ENCODE data around the gene PLOD2.
"Not testable (repeated sequence)": the region's sequence is repeated elsewhere in the genome, so short reads cannot be mapped to it uniquely, and the experiment has no call there.

The PLOD2 gene

GRCh38 chr3:146134348-146135117 is 26.5 kb downstream of the PLOD2 start:
- DNase-seq = no peak

DNA sequence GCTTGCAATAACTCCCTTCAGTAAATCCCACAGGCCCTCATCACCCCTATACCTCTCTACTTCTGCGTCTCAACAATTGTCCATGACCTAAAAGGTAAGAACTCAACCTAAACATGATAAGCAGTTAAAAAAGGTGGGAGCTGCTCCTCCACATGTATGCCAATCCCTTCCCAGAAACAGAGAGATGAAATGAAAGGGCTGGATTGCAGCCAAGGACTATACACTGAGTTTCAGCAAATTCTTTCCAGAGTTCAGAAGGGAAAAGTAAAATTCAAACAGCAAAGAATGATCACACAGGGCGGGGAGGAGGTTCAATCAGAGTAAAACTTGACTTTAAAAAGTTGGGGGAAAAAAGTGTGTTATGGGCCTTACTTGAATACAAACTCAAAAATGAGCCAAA is 27.5 kb downstream of the PLOD2 start:
- DNase-seq = no peak

DNA sequence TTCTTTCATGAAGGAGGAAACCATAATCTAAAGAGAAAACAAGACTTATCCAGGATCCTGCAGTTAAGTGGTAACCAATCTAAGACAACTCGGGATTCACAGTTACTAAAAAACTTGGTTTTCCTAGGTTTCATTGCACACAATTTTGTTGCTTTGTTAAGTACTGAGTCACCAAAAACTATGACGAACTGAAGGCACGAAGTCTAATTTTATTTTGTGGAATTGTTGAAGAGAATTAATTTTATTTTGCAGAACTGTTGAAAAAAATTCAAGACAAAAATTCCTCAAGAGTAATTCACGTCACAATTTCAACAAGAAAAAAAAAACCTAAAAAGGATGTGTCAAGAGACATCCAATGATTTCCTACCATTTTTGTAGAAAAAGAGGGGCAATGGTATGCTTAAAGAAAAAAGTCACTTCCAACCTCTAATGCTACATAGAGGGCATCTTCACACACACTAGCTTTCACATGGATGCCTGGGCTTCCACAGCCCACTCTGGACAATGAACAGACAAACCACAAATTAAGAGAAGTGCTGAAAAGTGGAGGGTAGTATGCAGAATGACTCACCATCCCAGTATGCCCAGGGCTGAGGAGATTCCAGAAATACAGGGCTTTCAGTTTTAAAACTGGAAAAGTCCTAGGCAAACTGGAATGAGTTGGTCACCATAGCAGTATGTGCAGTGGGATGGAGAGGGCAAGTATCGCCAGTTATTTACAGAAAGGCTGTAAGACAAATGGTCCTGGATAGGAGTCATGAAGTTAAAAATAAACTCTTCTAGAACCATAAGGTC is 29.2 kb downstream of the PLOD2 start:
- DNase-seq = no peak

DNA sequence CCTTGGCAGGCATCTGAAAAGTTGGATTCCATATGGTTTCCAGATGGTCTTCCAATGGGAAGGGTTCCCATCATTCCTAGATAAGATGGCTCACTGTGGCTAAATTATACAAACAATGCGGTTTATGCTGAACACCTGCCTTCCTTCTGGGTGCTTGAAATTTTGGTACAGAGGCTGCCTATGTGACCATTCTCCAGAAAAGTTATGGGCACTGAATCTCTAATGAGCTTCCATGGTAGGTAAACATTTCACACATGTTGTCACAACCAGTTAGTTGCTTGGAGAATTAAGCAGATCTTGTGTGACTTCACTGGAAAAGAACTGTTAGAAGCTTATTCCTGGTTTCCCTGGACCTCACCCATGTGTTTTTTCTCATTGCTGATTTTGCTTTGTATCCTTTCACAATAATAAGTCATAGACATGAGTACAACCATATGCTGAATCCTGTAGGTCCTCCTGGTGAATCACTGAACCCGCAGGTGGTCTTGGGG is 30.1 kb downstream of the PLOD2 start:
- no peak for DNase-seq

DNA sequence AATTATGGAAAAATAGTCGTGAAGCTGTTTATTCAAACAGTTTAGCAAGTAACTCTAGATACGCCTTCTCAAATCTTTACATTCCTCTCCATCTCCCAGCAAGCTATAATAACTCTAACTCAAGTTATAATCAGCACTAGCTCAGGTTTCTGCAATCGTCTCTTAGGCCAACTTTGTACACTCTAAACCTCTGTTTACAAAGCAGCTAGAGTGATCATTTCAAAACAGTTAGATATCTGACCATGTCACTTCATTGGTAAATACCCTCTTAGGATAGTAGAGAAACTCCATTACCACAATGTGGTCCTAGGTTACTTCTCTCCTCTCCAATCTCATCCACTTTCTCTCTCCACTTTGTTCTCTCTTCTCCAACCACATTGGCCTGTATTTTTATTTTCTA is 31.2 kb downstream of the PLOD2 start:
- no peak for DNase-seq

GRCh38 chr3:146128939-146129338 is 32.0 kb downstream of the PLOD2 start:
- no peak for DNase-seq

DNA sequence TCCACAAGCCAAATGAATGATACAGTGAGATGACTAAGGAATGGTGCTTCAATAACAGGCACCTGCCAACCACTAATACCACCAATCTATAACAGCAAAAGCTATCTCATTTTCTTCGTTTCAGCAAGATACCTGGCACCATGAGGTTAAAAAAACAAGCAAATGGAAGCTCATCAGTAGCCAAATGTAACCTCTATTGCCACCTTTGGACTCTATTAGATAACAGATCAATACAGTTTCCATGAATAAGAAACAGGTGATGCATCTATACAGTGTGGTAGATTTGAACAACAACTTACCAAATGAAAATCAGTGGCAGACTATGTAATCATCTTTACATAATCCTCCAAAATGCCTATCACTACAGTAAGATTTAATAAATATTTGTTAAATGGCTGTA is 32.8 kb downstream of the PLOD2 start:
- DNase-seq = no peak

- DNase-seq = no peak
Measured at GRCh38 chr3:146125951-146126350, 35.0 kb downstream of the PLOD2 start.

DNA sequence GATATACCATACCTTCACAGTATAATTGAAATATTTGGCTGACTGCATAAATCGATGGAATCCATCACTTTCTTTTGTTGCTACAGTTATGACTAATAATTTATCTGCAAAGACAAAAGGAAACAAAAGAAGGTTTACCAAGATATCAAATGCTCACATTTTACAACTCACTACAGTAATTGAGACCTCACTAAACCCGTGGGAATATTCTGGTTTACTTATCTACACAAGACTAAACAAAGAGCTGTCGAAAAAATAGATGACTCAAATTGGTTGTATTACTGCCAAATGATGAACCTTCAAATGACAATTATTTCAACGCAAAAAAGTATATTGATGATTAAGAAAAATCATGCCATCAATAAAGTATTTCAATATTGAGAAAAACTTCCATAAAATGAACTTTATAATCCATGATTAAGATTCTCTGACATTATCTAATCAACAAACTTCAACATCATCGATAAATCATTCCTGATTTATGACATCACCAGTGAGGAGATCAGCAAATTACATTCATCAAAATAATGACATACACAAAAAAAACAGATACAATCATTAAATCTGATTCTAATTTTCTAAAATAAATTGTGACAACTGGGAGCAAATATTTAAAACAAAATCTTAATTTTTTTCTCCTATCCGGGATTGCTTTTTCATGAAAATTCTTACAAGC is 36.7 kb downstream of the PLOD2 start:
- no peak for DNase-seq

- DNase-seq = no peak
Measured at GRCh38 chr3:146117406-146118285, 43.3 kb downstream of the PLOD2 start.

DNA sequence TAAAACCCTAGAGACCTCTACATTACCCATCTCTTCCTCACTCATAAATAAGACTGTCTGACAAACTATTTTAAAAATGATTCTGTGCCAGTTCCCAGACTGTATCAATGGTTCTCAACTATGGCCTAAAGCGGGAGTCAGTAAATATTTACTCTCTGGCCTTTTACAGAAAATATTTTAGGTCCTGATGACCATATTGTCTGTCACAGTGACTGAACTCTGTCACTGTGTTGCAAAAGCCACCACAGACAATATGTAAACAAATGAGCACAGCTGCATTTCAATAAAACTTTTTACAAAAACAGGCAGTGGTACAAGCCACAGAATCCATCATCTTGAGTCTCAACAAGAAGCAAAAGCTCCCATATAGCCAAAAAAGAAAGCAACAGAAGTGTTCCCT is 45.4 kb downstream of the PLOD2 start:
- no peak for DNase-seq

DNA sequence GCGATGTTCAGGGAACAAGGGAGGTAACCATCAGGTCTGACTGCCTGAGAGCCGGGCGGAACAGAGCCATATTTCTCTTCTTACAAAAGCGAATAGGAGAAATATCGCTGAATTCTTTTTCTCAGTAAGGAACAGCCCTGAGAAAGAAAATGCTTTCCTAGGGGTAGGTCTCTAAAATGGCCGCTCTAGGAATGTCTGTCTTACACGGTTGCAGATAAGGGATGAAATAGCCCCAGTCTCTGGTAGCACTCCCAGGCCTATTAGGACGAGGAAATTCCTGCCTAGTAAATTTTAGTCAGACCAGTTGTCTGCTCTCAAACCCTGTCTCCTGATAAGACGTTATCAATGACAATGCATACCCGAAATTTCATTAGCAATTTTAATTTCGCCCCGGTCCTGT is 47.2 kb downstream of the PLOD2 start:
- DNase-seq = not testable (repeated sequence)

DNA sequence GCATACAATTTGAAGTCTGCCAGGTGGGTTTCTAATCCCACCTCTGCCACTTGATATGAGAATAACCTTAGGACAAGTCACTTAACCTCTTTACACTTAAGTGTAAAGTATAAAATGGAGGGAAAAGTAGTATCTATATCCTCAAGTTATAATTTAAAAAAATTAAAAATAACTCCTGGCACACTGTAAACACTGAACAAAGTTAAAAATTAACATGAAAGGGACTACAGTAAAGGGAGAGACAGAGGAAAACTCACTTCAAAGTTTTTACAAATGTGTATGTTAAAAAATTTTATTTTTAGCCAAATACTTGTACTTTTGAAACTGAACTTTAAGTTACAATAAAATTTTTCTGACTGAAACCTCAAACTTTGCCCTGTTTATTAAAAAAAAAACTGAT is 49.6 kb downstream of the PLOD2 start:
- DNase-seq = no peak

DNA sequence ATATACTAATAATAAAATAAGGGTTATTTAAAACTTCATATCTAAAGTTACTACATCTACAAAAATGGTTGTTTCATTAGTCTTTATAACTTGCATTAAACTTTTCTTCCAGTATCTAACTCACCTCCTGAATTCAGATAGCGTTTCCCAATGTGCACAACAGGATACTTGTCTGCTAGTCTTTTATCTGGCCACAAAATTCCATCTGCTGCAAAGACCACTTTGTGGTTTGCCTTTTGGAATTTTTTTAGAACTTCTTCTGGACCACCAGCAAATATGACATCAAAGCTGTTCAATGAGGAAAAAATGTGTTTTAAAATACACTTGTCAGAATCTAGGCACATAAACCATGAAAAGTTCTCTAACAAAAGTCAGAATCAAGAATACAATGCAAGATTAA is 50.8 kb downstream of the PLOD2 start:
- DNase-seq = no peak

- DNase-seq = no peak
Measured at GRCh38 chr3:146106986-146107385, 54.0 kb downstream of the PLOD2 start.

- no peak for DNase-seq
Measured at GRCh38 chr3:146104068-146104467, 56.9 kb downstream of the PLOD2 start.

DNA sequence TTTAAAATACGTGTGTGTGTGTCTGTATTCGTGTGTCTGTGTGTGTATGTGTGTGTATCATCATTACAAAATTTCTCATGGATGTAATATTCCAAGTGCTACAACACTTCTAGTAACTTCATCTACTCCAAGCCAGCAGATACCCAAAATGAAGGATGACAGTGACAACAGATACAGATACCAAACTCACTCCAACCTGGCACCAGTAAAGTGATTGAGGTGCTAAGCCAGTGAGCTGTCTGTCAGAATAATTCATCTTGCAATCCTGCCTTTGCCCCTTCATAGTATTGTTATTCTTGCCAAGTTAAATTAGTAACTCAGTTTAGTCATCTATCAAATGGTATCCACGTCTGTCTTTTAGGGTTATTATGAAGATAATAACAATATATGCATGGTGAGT is 58.1 kb downstream of the PLOD2 start:
- DNase-seq = no peak

GRCh38 chr3:146101538-146101937 is 59.4 kb downstream of the PLOD2 start:
- DNase-seq = no peak

DNA sequence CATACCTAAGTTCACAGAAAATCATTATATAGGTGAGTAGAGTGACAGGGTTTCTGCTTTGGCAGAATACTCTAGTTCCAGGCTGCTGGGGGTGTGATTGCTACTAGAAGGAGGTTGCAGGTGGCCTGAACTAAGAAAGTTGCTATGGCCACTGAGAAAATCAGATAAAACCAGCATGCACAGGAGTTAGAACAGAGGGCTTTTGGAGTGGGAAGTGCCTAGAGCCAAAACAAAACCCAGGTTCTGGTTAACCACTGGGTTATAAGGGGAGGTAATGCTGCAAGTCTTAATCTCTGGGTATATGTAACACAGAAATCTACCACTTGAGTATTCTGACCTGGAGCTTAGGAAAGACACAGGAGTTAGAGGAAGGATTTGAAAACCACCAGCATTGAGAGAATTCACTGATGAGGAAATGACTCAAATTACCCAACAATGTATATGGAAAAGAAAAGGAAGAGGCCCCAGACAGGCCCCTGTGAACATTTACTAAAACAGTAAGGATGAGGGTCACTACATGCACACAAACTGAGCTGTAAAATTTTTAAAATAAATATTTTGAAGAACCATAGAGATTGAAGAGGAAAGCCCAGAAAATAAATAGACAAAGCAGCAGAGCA is 60.0 kb downstream of the PLOD2 start:
- no peak for DNase-seq

- no peak for DNase-seq
Measured at GRCh38 chr3:146100180-146100579, 60.8 kb downstream of the PLOD2 start.

DNA sequence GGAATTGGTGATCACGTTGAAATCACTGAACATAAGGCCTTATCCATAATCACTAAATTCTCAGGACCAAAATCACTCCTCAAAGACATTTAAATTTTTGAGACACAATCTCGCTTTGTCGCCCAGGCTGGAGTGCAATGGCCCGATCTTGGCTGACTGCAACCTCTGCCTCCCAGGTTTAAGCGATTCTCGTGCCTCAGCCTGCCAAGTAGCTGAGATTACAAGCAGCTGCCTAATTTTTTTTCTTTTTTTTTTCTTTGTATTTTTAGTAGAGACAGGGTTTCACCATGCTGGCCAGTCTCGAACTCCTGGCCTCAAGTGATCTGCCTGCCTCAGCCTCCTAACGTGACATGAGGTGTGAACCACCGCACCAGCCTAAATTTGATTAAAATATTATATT is 61.7 kb downstream of the PLOD2 start:
- DNase-seq = no peak

DNA sequence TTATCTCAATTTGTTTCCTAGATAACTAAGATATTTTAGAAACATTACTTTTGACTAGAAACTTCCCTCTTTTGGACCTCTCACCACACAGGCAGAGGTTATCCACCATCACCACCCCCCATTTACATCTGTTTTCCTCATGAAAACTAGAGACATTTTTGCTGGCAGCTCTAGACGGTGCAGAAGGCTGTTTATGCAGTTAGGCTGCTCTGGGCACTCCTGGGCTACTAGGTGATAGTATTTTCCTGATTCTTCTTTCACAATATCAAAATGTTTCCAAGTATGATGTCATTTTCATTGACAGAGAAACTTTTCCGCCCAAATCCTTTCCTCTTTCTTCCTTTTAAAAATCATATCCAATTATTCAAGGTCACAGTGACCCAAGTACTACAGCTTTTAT is 67.1 kb downstream of the PLOD2 start:
- no peak for DNase-seq
